ENCODE data around the gene TUFT1. TPM values are rescaled to one million over a fixed set of nuclear protein-coding genes. Genes with fewer than 3 reads are reported as not detected.
A peak's percentile ranks its signal among the peaks of the same experiment; 100 is the strongest.

TUFT1 gene
- total and polyA plus RNA-seq, 9 of the 15 experiments (the other 6 are each of a cell fraction or from before 2014, with no cell fraction given) = 0.54 to 2.0 (median 1.7) TPM

- TF ChIP-seq HMGN3 (IDR thresholded peaks at IDR 0.05; ENCODE audit: borderline replicate concordance, extremely low read depth, insufficient read length, low read depth, low read length) (peak; percentile 85), FOXJ2 (tag; IDR thresholded peaks at IDR 0.05) (no peak), ZNF609 (CRISPR knock-in tag; IDR thresholded peaks at IDR 0.05; ENCODE audit: borderline replicate concordance) (no peak), ZNF518B (CRISPR knock-in tag; IDR thresholded peaks at IDR 0.05) (no peak), PHB (CRISPR knock-in tag; IDR thresholded peaks at IDR 0.05) (no peak), ILF3 (IDR thresholded peaks at IDR 0.05; ENCODE audit: borderline replicate concordance) (peak; percentile 84; the same call in 1 of the 2 replicates), GABPA (tag; conservative IDR thresholded peaks at IDR 0.05; ENCODE audit: low read depth) (0 out of 2 replicates have a peak, but pooled peaks have one; percentile 27), ZNF695 (CRISPR knock-in tag; IDR thresholded peaks at IDR 0.05) (no peak), KDM1A (IDR thresholded peaks at IDR 0.05) (peak; percentile 94 to 95), RFX1 (IDR thresholded peaks at IDR 0.05) (no peak), MTA3 (IDR thresholded peaks at IDR 0.05; ENCODE audit: borderline replicate concordance) (peak; percentile 94), TBP (optimal IDR thresholded peaks at IDR 0.05; ENCODE audit: low read depth, low read length) (no peak), ETS2 (tag; IDR thresholded peaks at IDR 0.05; ENCODE audit: borderline replicate concordance, poor library complexity, severe bottlenecking) (no peak), SIRT6 (IDR thresholded peaks at IDR 0.05; ENCODE audit: low read depth, low read length) (no peak), ATF4 (CRISPR knock-in tag; IDR thresholded peaks at IDR 0.05) (0 out of 2 replicates have a peak, but pooled peaks have one; percentile 38)
- TF ChIP-seq, protein P1, sequence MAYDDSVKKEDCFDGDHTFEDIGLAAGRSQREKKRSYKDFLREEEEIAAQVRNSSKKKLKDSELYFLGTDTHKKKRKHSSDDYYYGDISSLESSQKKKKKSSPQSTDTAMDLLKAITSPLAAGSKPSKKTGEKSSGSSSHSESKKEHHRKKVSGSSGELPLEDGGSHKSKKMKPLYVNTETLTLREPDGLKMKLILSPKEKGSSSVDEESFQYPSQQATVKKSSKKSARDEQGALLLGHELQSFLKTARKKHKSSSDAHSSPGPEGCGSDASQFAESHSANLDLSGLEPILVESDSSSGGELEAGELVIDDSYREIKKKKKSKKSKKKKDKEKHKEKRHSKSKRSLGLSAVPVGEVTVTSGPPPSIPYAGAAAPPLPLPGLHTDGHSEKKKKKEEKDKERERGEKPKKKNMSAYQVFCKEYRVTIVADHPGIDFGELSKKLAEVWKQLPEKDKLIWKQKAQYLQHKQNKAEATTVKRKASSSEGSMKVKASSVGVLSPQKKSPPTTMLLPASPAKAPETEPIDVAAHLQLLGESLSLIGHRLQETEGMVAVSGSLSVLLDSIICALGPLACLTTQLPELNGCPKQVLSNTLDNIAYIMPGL (CRISPR knock-in tag; IDR thresholded peaks at IDR 0.05) = no peak
These were observed 56.3 kb downstream of the TUFT1 start (continued) for GRCh38 chr1:151596166-151596953.

Measured in K562 (cell line).